Stimulated activated CD4-positive, alpha-beta T cell treated with anti-CD3 and anti-CD28 coated beads, Interleukin-2, amount 100 ng/mL, for 24 hours (primary cell): ENCODE results near the gene SCYGR7.

ENCODE experiments used
- DNase-seq, 2 donors: peaks; one replicate each; pipeline ENCODE4 v3.0.0-alpha.2; 2020

The SCYGR7 gene

GRCh38 chr2:227759411-227760118 is 31.4 kb downstream of the SCYGR7 start:
- no peak for DNase-seq

- DNase-seq, result no peak
Measured at GRCh38 chr2:227761740-227762476, 33.8 kb downstream of the SCYGR7 start.

GRCh38 chr2:227765788-227766372 is 37.7 kb downstream of the SCYGR7 start:
- no peak for DNase-seq

- DNase-seq, result peak; percentile 72 to 74
Measured at GRCh38 chr2:227766373-227766883, 38.3 kb downstream of the SCYGR7 start.

GRCh38 chr2:227767830-227768229 is 39.7 kb downstream of the SCYGR7 start:
- DNase-seq, result no peak

- DNase-seq, result no peak
Measured at GRCh38 chr2:227772197-227772661, 44.1 kb downstream of the SCYGR7 start.

GRCh38 chr2:227772932-227773331 is 44.8 kb downstream of the SCYGR7 start:
- DNase-seq, result no peak

GRCh38 chr2:227774011-227774624 is 46.0 kb downstream of the SCYGR7 start:
- no peak for DNase-seq

- DNase-seq, result no peak
Measured at GRCh38 chr2:227774895-227775842, 47.0 kb downstream of the SCYGR7 start.
